Naive thymus-derived CD4-positive, alpha-beta T cell (primary cell): ENCODE results near the gene SLC35G6. TPM values are rescaled to one million over a fixed set of nuclear protein-coding genes. Genes with fewer than 3 reads are reported as not detected.
"Not testable (repeated sequence)": the region's sequence is repeated elsewhere in the genome, so short reads cannot be mapped to it uniquely, and the experiment has no call there.

Experiments used
- ATAC-seq: fragments of 150-1000 bp; cut with Tn5 transposase; 2 replicates; pipeline ENCODE4 v1.10.0; 2021; ENCODE audit warnings: mild to moderate bottlenecking, moderate library complexity
- CTCF ChIA-PET: fragments of 350-600 bp; sonication (Branson Sonifier 250); formaldehyde crosslinking; loops from one replicate; lab custom pipeline; 2021; ENCODE audit warnings: antibody characterized with exemption; lab: Charles Lee
- POLR2A ChIA-PET: fragments of 350-600 bp; sonication (Branson Sonifier 250); formaldehyde crosslinking; loops from one replicate; lab custom pipeline; 2021; ENCODE audit warnings: antibody characterized with exemption, inconsistent platforms; lab: Charles Lee
- DNase-seq, 9 donors: peaks; one replicate each; pipeline versions ENCODE4 v3.0.0 to v3.0.0-alpha.2; 2020 to 2022; ENCODE audit warnings: mixed read lengths in 1 of 9
- H3K27ac ChIP-seq: one replicate; pipeline ENCODE4 v1.7.0; 2013; ENCODE audit warnings: mild to moderate bottlenecking, low read depth, low read length, moderate library complexity
- H3K27me3 ChIP-seq, 2 donors: one replicate each; pipeline ENCODE4 v1.7.0; 2013; ENCODE audit warnings: low read length in 2 of 2, mild to moderate bottlenecking in 2 of 2, moderate library complexity in 2 of 2; ENCODE audit not compliant: control insufficient read depth in 2 of 2, insufficient read depth in 2 of 2
- H3K36me3 ChIP-seq, 3 experiments: 1 replicate in 2 of 3; 2 replicates in 1 of 3; pipeline ENCODE4 v1.7.0; 2013; ENCODE audit warnings: low read length in 3 of 3, mild to moderate bottlenecking in 3 of 3, moderate library complexity in 1 of 3; ENCODE audit not compliant: insufficient read depth in 3 of 3, control insufficient read depth in 2 of 3
- H3K4me1 ChIP-seq, 2 donors: one replicate each; pipeline ENCODE4 v1.7.0; 2013; ENCODE audit warnings: low read length in 2 of 2, mild to moderate bottlenecking in 2 of 2, moderate library complexity in 1 of 2; ENCODE audit not compliant: control insufficient read depth in 2 of 2, insufficient read depth in 2 of 2
- H3K4me3 ChIP-seq: 2 replicates; pipeline ENCODE4 v1.7.0; 2013; ENCODE audit warnings: mild to moderate bottlenecking, low read length
- H3K9me3 ChIP-seq, 3 experiments: 1 replicate in 2 of 3; 2 replicates in 1 of 3; pipeline ENCODE4 v1.7.0; 2013; ENCODE audit warnings: low read length in 3 of 3; ENCODE audit not compliant: control insufficient read depth in 2 of 3
- H3K27ac Mint-ChIP-seq, 9 donors: one replicate each; pipeline ENCODE4 v1.8.0; 2020 to 2022; ENCODE audit warnings: mixed read lengths in 9 of 9, mild to moderate bottlenecking in 8 of 9, moderate library complexity in 5 of 9, inconsistent platforms in 2 of 9
- H3K27me3 Mint-ChIP-seq, 5 donors: one replicate each; pipeline ENCODE4 v1.8.0; 2021 to 2022; ENCODE audit warnings: mixed read lengths in 5 of 5, mild to moderate bottlenecking in 1 of 5
- H3K36me3 Mint-ChIP-seq, 5 donors: one replicate each; pipeline ENCODE4 v1.8.0; 2020 to 2022; ENCODE audit warnings: mixed read lengths in 5 of 5, mild to moderate bottlenecking in 3 of 5, inconsistent platforms in 1 of 5
- H3K4me1 Mint-ChIP-seq, 7 donors: one replicate each; pipeline ENCODE4 v1.8.0; 2020 to 2022; ENCODE audit warnings: mixed read lengths in 7 of 7, mild to moderate bottlenecking in 3 of 7, inconsistent platforms in 1 of 7
- H3K4me3 Mint-ChIP-seq, 10 donors: one replicate each; pipeline ENCODE4 v1.8.0; 2020 to 2022; ENCODE audit warnings: mild to moderate bottlenecking in 10 of 10, mixed read lengths in 10 of 10, moderate library complexity in 6 of 10, inconsistent platforms in 2 of 10
- H3K9me3 Mint-ChIP-seq, 11 donors: one replicate each; pipeline ENCODE4 v1.8.0; 2020 to 2022; ENCODE audit warnings: mixed read lengths in 11 of 11, mild to moderate bottlenecking in 4 of 11, inconsistent platforms in 1 of 11, moderate library complexity in 1 of 11
- intact Hi-C, 2 donors: fragments of 100-400 bp; cut with micrococcal nuclease; formaldehyde crosslinking; loops; one replicate each; pipeline ENCODE4 v1.15.1; 2023
- polyA plus RNA-seq, 2 donors: library from polyadenylated mRNA; unstranded; fragments of 300-500 nt; fragmentation: Illumina TruSeq; gene quantifications; one replicate each; pipeline ENCODE4 v1.2.3, GENCODE V29; 2021
- total RNA-seq, 6 experiments: library from RNA in 5 of 6; stranded (reverse) in 5 of 6; gene quantifications; 1 replicate in 5 of 6; 2 replicates in 1 of 6; pipeline ENCODE4 v1.2.3 and lab custom pipeline; 2021 to 2026

The SLC35G6 gene
- total and polyA plus RNA-seq, 7 experiments from 2014 or later: 0.16 TPM; not detected in 6

DNA sequence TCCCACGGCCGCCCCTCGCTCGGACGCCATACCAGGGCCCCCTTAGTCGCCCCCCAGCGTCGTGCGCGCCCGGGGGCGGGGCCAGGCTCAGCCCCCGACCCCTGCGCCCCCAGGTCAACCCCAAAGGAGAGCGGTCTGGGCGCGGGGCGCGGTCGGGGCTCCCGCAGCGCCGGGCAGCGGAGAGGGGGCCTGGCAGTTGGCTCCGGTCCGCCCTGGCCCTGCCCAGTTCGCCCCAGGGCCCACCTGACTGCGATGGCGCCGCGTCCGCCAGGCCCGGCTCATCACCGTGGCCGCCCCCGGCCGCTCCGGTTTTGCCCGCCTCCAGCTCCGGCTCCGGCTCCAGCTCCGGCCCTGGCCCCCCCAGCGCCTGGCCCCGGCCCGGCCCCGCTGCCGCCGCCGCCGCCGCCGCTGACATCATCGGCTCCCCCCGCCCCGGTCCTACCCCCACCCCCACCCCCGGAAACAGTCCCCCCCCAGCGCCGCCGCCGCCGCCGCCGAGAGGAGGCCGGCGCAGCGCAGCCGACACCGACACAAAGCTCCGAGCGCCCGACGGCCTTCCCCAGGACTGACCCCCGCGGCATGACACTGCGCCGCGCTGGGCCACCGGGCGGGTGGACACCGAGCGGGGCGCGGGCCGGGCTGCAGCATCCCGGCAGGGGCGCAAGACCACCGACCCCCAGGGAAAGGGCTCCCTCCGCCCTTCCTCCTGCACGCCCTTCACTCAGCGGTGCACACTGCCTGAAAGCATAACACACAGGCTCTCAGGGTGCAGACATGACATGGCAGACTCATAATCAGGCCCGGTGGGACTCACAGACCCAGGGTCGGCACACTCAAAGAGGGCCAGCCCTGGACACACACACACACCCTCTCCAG, 1.8 kb upstream of the SLC35G6 start, which contains the start of gene ZBTB4:
ZBTB4 (minus strand) TSS at position 419 of the 876 bp plus-strand sequence. CDS start 12,830 bp downstream, outside the sequence.
- Mint-ChIP-seq H3K27ac (peak within 1 kb of the TSS; percentile 90 to 100 (median 100)), H3K4me3 (peak within 1 kb of the TSS; percentile 90 to 99 (median 98)), H3K9me3 (peaks cover 0 to 4% (median 0%) of the 10 kb centered on the region in 11 donors), H3K36me3 (peaks cover 0 to 6% (median 0%) of the 10 kb centered on the region in 5 donors), H3K4me1 (peaks cover 51 to 78% (median 68%) of the 10 kb centered on the region in 7 donors), H3K27me3 (no peaks in the 10 kb centered on the region)
- DNase-seq (peak; percentile 65 to 78 (median 70)), ATAC-seq (peak; percentile 5)
- intact Hi-C loops: loop anchor here (1.0 to 10.0 kb wide), 7 partner anchors 24 to 678 kb away; partner anchors contain the start of genes CHD3 (in 1 of the 2), CNTROB (in 1 of the 2), KCTD11 (in 1 of the 2) and SLC16A13 (in 1 of the 2)
- Histone ChIP-seq H3K36me3 (peaks cover 0 to 3% (median 0%) of the 10 kb centered on the region in 3 experiments), H3K9me3 (no peaks in the 10 kb centered on the region), H3K4me1 (peaks cover 26 to 49% of the 10 kb centered on the region in 2 donors), H3K27ac (peak within 1 kb of the TSS; percentile 100), H3K27me3 (no peaks in the 10 kb centered on the region), H3K4me3 (peak within 1 kb of the TSS; percentile 88)
- CTCF ChIA-PET: interaction anchor here (1.0 to 2.4 kb wide), 4 partner anchors 38 to 123 kb away, joined by 3 to 6 read pairs (median 3); partner anchors contain the start of gene TMEM102
- POLR2A ChIA-PET: interaction anchor here (0.7 to 12.3 kb wide), 27 partner anchors 8 to 458 kb away, joined by 3 to 199 read pairs (median 5); partner anchors contain the start of genes ACAP1, CHRNB1, CTDNEP1 and ELP5

DNA sequence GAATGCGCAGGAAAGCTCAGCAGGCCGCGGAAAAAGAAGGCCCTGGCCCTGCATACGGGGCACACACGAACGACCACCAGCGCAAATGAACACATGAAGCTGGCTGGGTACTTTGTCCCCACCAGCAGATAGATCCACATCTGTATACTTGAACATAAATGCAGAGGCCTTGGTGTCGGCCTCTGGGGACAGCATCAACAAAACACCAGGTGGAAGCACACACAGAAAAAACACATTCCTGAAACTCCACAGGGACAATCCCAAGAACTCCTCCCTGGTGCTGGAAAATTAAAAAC, 1.2 kb upstream of the SLC35G6 start:
- CTCF ChIA-PET: interaction anchor here (1.1 to 2.4 kb wide), 4 partner anchors 39 to 124 kb away, joined by 3 to 10 read pairs (median 4); partner anchors contain the start of gene TMEM102
- intact Hi-C loops: loop anchor here (5.0 to 10.0 kb wide), 5 partner anchors 125 to 677 kb away; partner anchors contain the start of genes CHD3 (in 1 of the 2), CNTROB (in 1 of the 2), KCTD11 (in 1 of the 2) and SLC16A13 (in 1 of the 2)
- peaks cover 26 to 49% of the 10 kb centered on the region in 2 donors for H3K4me1 ChIP-seq

DNA sequence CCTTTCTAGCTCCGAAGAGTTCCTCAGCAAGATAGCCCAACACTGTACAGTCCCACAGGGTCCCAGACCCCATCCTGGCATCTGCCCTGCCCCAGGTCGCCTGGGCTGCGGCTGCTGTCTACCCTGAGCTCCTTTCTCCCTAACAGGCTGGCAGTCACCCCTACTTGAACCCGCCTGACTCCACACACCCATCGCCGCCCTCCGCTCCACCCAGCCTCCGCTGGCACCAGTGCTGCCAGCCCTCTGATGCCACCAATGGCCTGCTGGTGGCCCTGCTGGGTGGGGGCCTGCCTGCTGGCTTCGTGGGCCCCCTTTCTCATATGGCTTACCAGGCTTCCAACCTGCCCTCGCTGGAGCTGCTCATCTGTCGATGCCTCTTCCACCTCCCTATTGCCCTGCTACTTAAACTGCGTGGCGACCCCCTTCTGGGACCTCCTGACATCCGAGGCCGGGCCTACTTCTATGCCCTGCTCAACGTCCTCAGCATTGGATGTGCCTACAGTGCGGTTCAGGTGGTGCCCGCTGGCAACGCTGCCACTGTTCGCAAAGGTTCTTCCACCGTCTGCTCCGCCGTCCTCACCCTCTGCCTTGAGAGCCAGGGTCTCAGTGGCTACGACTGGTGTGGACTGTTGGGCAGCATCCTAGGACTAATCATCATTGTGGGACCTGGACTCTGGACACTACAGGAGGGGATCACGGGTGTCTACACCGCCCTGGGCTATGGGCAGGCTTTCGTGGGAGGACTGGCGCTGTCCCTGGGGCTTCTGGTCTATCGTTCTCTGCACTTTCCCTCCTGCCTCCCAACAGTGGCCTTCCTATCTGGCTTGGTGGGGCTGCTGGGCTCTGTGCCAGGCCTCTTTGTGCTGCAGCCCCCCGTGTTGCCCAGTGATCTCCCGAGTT, 846 bp downstream of the SLC35G6 start:
- not testable (repeated sequence) for H3K36me3 ChIP-seq, H3K27me3 ChIP-seq, DNase-seq, H3K27me3 Mint-ChIP-seq, ATAC-seq, H3K4me3 ChIP-seq, H3K9me3 ChIP-seq
- ChIA-PET CTCF (interaction anchor here (1.8 kb wide), 1 partner anchor 46 kb away, joined by 10 read pairs; the partner anchor contains the start of gene TMEM102), POLR2A (interaction anchor here (1.1 to 12.3 kb wide), 12 partner anchors 11 to 205 kb away, joined by 3 to 199 read pairs (median 33); partner anchors contain the start of genes CHRNB1, FGF11, GPS2 and TMEM102)
- Histone ChIP-seq H3K4me1 (peaks cover 40 to 51% of the 10 kb centered on the region in 2 donors), H3K27ac (peak overlapping the region; percentile 97)
- Mint-ChIP-seq H3K4me3 (peak overlapping the region; percentile 71 to 100 (median 98)), H3K4me1 (peaks cover 57 to 78% (median 72%) of the 10 kb centered on the region in 7 donors), H3K36me3 (peaks cover 0 to 12% (median 0%) of the 10 kb centered on the region in 5 donors), H3K27ac (peak overlapping the region; percentile 99 to 100 (median 100)), H3K9me3 (peaks cover 0 to 11% (median 0%) of the 10 kb centered on the region in 11 donors)
- intact Hi-C loops: loop anchor here (5.0 to 10.0 kb wide), 5 partner anchors 127 to 675 kb away; partner anchors contain the start of genes CHD3 (in 1 of the 2), CNTROB (in 1 of the 2), KCTD11 (in 1 of the 2) and SLC16A13 (in 1 of the 2)

More for the DNA sequence above, 1.2 kb upstream of the SLC35G6 start:
- Mint-ChIP-seq H3K4me1 (peaks cover 56 to 80% (median 73%) of the 10 kb centered on the region in 7 donors), H3K9me3 (peaks cover 0 to 7% (median 0%) of the 10 kb centered on the region in 11 donors), H3K4me3 (peak overlapping the region; percentile 86 to 99 (median 94)), H3K27me3 (no peaks in the 10 kb centered on the region), H3K36me3 (peaks cover 0 to 6% (median 0%) of the 10 kb centered on the region in 5 donors), H3K27ac (peak overlapping the region; percentile 90 to 100 (median 100))
- no peak for DNase-seq
- Histone ChIP-seq H3K27ac (peak overlapping the region; percentile 100), H3K27me3 (no peaks in the 10 kb centered on the region), H3K9me3 (no peaks in the 10 kb centered on the region), H3K36me3 (peaks cover 0 to 3% (median 0%) of the 10 kb centered on the region in 3 experiments), H3K4me3 (peak overlapping the region; percentile 88)
- POLR2A ChIA-PET: interaction anchor here (0.9 to 12.3 kb wide), 19 partner anchors 10 to 444 kb away, joined by 3 to 199 read pairs (median 5); partner anchors contain the start of genes ACAP1, CHRNB1, CTDNEP1 and ELP5
- no peak for ATAC-seq

DNA sequence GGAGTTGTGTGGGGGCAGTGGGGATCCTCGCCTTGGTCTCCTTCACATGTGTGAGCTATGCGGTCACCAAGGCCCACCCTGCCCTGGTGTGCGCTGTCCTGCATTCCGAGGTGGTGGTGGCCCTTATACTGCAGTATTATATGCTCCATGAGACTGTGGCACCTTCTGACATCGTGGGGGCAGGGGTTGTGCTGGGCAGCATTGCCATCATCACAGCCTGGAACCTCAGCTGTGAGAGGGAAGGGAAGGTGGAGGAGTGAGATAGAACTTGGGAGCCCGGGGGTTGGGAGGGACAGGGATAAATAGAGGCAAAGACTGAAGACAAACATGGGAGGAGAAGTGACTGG, 1.5 kb downstream of the SLC35G6 start:
- Mint-ChIP-seq H3K36me3 (peaks cover 0 to 17% (median 3%) of the 10 kb centered on the region in 5 donors), H3K4me1 (peaks cover 60 to 78% (median 71%) of the 10 kb centered on the region in 7 donors), H3K4me3 (peak overlapping the region; percentile 86 to 100 (median 98)), H3K27ac (peak overlapping the region; percentile 99 to 100 (median 100)), H3K9me3 (peaks cover 0 to 11% (median 0%) of the 10 kb centered on the region in 11 donors)
- Histone ChIP-seq H3K4me1 (peaks cover 45 to 51% of the 10 kb centered on the region in 2 donors), H3K4me3 (peak overlapping the region; percentile 100), H3K27ac (peak overlapping the region; percentile 97)
- not testable (repeated sequence) for DNase-seq, H3K27me3 ChIP-seq, ATAC-seq, H3K36me3 ChIP-seq, H3K9me3 ChIP-seq, H3K27me3 Mint-ChIP-seq
- POLR2A ChIA-PET: interaction anchor here (1.2 to 6.3 kb wide), 13 partner anchors 12 to 204 kb away, joined by 3 to 107 read pairs (median 23); partner anchors contain the start of genes ACAP1, CHRNB1, FGF11 and SENP3
- CTCF ChIA-PET: interaction anchor here (5.3 kb wide), 1 partner anchor 47 kb away, joined by 34 read pairs; the partner anchor contains the start of gene TMEM102
- intact Hi-C loops: loop anchor here (5.0 to 10.0 kb wide), 5 partner anchors 128 to 675 kb away; partner anchors contain the start of genes CHD3 (in 1 of the 2), CNTROB (in 1 of the 2), KCTD11 (in 1 of the 2) and SLC16A13 (in 1 of the 2)
